ENCODE results near the gene RUNDC1. TPM values are rescaled to one million over a fixed set of nuclear protein-coding genes. Genes with fewer than 3 reads are reported as not detected.

RUNDC1 gene
- total and polyA plus RNA-seq, 2 donors (not counting 1 experiment from before 2014, with no cell fraction given), result 8.0 to 8.8 TPM

- peak; percentile 41 to 75 for DNase-seq (ENCODE audit: low read depth in 2 of 2)
- Histone ChIP-seq H3K9ac (ENCODE audit: insufficient read depth, low read length) (no peak overlapping the region), H3K4me1 (ENCODE audit: control insufficient read depth, extremely low read depth, insufficient read depth, low read length) (peaks cover 6% of the 10 kb centered on the region), H3K27ac (ENCODE audit: insufficient read depth, low read length) (no peak overlapping the region), H4K20me1 (ENCODE audit: control insufficient read depth, extremely low read depth, insufficient read depth, low read length) (peaks cover 2% of the 10 kb centered on the region), H3K36me3 (ENCODE audit: control insufficient read depth, insufficient read depth, low read length) (peaks cover 16% of the 10 kb centered on the region), H3K4me3 (replicated peaks in 1 of 4; ENCODE audit: control extremely low read depth in 1 of 4, insufficient read depth in 1 of 4, low read depth in 3 of 4, low read length in 4 of 4) (no peak overlapping the region), H3K79me2 (ENCODE audit: control insufficient read depth, insufficient read depth, low read length) (peaks cover 24% of the 10 kb centered on the region), H2AFZ (ENCODE audit: low read length) (no peak overlapping the region), H3K9me3 (ENCODE audit: control insufficient read depth, insufficient read depth, low read depth, low read length) (no peaks in the 10 kb centered on the region), H3K4me2 (ENCODE audit: extremely low read depth, insufficient read depth, low read length) (no peak overlapping the region), H3K27me3 (ENCODE audit: control insufficient read depth, insufficient read depth, low read length) (no peaks in the 10 kb centered on the region)
- no peak for TF ChIP-seq CTCF (conservative IDR thresholded peaks at IDR 0.05 in 1 of 2, IDR thresholded peaks at IDR 0.05 in 1 of 2; ENCODE audit: low read depth in 1 of 2, low read length in 2 of 2)
- TF ChIP-seq EZH2 (IDR thresholded peaks at IDR 0.05; ENCODE audit: low read length, missing control alignments), result no peak
Measured at GRCh38 chr17:43003542-43004172, 23.3 kb downstream of the RUNDC1 start.

- TF ChIP-seq CTCF (conservative IDR thresholded peaks at IDR 0.05 in 1 of 2, IDR thresholded peaks at IDR 0.05 in 1 of 2; ENCODE audit: low read depth in 1 of 2, low read length in 2 of 2), result peak in 1 of 2 donors; percentile 27
- no peak for TF ChIP-seq EZH2 (IDR thresholded peaks at IDR 0.05; ENCODE audit: low read length, missing control alignments)
- Histone ChIP-seq H3K4me2 (ENCODE audit: extremely low read depth, insufficient read depth, low read length) (peak within 1 kb of the TSS; percentile 97), H3K9me3 (ENCODE audit: control insufficient read depth, insufficient read depth, low read depth, low read length) (no peaks in the 10 kb centered on the region)
Measured at GRCh38 chr17:43006639-43007551, 26.5 kb downstream of the RUNDC1 start, which contains the start of gene IFI35. TSS of gene IFI35 (plus strand) at chr17:43006784. CDS start at chr17:43006948, 164 bp downstream.

GRCh38 chr17:43010667-43011308 is 30.4 kb downstream of the RUNDC1 start:
- TF ChIP-seq EZH2 (IDR thresholded peaks at IDR 0.05; ENCODE audit: low read length, missing control alignments), result no peak
- TF ChIP-seq CTCF (conservative IDR thresholded peaks at IDR 0.05 in 1 of 2, IDR thresholded peaks at IDR 0.05 in 1 of 2; ENCODE audit: low read depth in 1 of 2, low read length in 2 of 2), result no peak
- Histone ChIP-seq H3K4me1 (ENCODE audit: control insufficient read depth, extremely low read depth, insufficient read depth, low read length) (no peaks in the 10 kb centered on the region), H3K4me3 (replicated peaks in 1 of 4; ENCODE audit: control extremely low read depth in 1 of 4, insufficient read depth in 1 of 4, low read depth in 3 of 4, low read length in 4 of 4) (no peak overlapping the region), H3K9ac (ENCODE audit: insufficient read depth, low read length) (no peak overlapping the region), H3K27me3 (ENCODE audit: control insufficient read depth, insufficient read depth, low read length) (no peaks in the 10 kb centered on the region), H3K79me2 (ENCODE audit: control insufficient read depth, insufficient read depth, low read length) (no peaks in the 10 kb centered on the region), H3K27ac (ENCODE audit: insufficient read depth, low read length) (no peak overlapping the region), H3K36me3 (ENCODE audit: control insufficient read depth, insufficient read depth, low read length) (peaks cover 8% of the 10 kb centered on the region), H2AFZ (ENCODE audit: low read length) (no peak overlapping the region), H4K20me1 (ENCODE audit: control insufficient read depth, extremely low read depth, insufficient read depth, low read length) (no peaks in the 10 kb centered on the region), H3K4me2 (ENCODE audit: extremely low read depth, insufficient read depth, low read length) (no peak overlapping the region), H3K9me3 (ENCODE audit: control insufficient read depth, insufficient read depth, low read depth, low read length) (no peaks in the 10 kb centered on the region)
- DNase-seq (ENCODE audit: low read depth in 2 of 2), result no peak

More at GRCh38 chr17:43006639-43007551, 26.5 kb downstream of the RUNDC1 start, which contains the start of gene IFI35:
- Histone ChIP-seq H3K27me3 (ENCODE audit: control insufficient read depth, insufficient read depth, low read length) (no peaks in the 10 kb centered on the region), H3K9ac (ENCODE audit: insufficient read depth, low read length) (peak within 1 kb of the TSS; percentile 81), H3K27ac (ENCODE audit: insufficient read depth, low read length) (peak within 1 kb of the TSS; percentile 92), H3K4me1 (ENCODE audit: control insufficient read depth, extremely low read depth, insufficient read depth, low read length) (no peaks in the 10 kb centered on the region), H2AFZ (ENCODE audit: low read length) (peak within 1 kb of the TSS; percentile 77), H3K79me2 (ENCODE audit: control insufficient read depth, insufficient read depth, low read length) (peaks cover 3% of the 10 kb centered on the region), H3K36me3 (ENCODE audit: control insufficient read depth, insufficient read depth, low read length) (peaks cover 6% of the 10 kb centered on the region), H4K20me1 (ENCODE audit: control insufficient read depth, extremely low read depth, insufficient read depth, low read length) (no peaks in the 10 kb centered on the region), H3K4me3 (replicated peaks in 1 of 4; ENCODE audit: control extremely low read depth in 1 of 4, insufficient read depth in 1 of 4, low read depth in 3 of 4, low read length in 4 of 4) (peak within 1 kb of the TSS; percentile 71 to 94 (median 84))
- peak; percentile 83 to 85 for DNase-seq (ENCODE audit: low read depth in 2 of 2)
